Fibroblast of the conjunctiva (primary cell): ENCODE data around the gene HIKESHI.
"Not testable (repeated sequence)": the region's sequence is repeated elsewhere in the genome, so short reads cannot be mapped to it uniquely, and the experiment has no call there.

Source experiments
- DNase-seq: peaks from one replicate; pipeline ENCODE4 v3.0.0-alpha.2; 2010; ENCODE audit warnings: low read depth

HIKESHI gene, protein sequence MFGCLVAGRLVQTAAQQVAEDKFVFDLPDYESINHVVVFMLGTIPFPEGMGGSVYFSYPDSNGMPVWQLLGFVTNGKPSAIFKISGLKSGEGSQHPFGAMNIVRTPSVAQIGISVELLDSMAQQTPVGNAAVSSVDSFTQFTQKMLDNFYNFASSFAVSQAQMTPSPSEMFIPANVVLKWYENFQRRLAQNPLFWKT

DNA sequence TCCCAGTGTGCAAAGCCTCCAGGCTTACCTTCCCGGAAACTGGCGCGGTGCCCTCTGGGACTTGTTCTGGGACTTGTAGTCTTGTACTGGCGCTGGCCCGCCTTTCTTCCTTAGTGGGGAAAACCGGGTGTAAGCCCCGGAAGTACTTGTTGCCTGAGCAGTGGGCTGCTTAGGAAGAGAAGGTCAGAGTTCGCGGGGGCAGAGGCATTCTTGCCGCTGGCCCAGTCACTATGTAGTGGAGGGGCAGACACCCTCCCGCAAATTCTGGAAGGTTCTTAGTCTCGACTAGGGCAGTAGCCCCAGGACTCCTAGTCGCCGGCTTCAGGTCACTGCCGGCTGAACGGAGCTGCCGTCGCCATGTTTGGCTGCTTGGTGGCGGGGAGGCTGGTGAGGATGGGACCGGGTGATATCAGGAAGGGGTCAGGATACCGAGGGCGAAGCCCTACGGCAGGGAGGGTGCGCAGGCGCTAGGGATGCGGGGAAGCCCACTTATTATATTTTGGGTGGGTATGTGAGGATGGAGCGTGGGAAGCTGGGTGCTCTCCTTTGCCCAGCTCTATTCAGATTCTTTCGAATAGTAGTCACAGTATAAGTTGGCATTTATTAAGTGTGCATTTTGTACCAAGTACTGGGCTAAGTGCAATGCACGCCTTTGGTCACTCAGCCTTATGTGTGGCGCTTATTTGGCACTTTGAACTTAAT, at the start of gene HIKESHI:
HIKESHI (plus strand) TSS at position 149 of the 702 bp plus-strand sequence; CDS start at position 358, 209 bp downstream.
- peak; percentile 96 for DNase-seq

DNA sequence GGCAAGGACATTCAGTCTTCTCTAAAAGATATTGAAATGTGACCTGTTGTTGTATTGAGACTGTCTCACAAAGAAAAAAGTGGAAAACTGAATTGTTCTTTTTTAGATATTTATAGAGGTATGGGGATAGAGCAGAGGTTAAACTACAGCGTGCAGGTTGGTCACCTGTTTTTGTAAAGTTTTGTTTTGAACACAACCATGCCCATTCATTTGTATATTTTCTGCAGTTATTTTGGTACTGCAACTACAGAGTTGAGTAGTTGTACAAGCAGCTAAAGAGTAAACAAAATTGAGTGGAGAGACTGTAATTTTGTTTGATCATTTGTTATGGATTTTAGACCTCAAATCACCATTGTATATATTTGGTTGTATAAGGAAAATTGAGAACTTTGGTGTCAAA, 46.1 kb upstream of the HIKESHI start:
- no peak for DNase-seq

DNA sequence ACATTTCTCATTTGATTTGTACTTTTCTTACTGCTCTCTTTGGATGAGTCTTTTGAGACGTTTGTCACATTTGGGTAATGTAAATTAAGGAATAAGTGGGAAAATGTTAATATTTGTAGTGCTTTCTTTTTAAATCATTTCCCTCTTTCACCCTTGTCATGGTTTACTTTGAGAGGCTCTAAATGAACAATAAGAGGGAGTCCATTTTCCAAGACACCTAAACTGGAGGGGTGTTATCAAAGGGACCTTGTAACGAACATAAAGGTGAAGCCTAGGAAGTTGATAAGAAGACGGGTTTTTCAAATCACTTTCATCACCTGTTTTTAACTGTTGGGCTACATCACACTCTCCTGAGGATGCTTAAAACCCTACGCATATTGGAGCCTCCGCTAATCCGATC, 45.4 kb upstream of the HIKESHI start:
- DNase-seq: no peak

DNA sequence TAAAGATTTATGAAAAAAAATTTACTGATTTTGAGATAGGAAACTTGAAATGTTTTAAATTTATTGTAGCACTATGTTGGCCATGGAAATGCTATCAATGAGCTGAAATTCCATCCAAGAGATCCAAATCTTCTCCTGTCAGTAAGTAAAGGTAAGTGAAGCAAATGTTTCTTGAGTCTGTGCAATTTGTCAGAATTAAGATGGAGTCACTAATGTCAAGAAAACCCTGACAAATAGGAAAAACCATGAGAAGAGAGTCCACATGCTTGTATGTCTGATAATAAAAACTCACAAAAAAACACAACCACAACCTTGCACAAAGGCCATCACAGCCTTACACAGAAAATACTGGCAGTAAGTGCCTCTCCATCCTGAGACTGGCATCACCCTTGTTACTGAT, 44.6 kb upstream of the HIKESHI start:
- DNase-seq: no peak

DNA sequence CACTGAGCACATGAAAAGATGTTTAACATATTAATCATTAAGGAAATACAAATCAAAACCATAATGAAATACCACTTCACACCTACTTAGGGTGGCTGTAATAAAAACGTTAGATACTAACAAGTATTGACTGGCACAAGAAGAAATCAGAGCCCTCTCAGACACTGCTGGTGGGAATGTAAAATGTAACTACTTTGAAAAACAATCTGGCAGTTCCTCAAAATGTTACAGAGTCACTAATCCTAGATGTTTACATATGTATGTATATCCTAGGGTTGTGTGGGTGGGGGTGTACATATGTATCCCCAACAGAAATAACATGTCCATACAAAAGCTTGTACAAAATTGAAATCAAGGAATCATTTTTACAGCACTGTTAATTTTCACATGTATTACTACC, 42.3 kb upstream of the HIKESHI start:
- no peak for DNase-seq

DNA sequence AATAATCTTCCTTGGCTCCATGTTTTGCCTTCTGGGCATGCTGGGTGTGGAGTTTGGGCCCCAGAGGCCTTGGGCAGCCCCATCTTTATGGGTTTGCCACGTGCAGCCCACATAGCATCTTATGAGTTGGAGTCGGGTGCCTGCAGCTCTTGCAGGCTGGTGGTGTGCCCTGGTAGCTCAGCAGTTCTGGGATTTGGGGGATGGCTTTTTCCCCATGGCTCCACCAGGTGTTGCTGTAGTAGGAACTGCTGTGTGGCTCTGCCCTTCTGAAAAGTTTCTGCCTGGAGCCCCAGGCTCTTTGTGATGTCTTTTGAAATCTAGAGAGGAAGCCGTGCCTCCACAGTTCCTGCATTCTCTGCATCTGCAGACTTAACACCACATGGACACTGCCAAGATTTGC, 40.7 kb upstream of the HIKESHI start:
- DNase-seq: no peak

DNA sequence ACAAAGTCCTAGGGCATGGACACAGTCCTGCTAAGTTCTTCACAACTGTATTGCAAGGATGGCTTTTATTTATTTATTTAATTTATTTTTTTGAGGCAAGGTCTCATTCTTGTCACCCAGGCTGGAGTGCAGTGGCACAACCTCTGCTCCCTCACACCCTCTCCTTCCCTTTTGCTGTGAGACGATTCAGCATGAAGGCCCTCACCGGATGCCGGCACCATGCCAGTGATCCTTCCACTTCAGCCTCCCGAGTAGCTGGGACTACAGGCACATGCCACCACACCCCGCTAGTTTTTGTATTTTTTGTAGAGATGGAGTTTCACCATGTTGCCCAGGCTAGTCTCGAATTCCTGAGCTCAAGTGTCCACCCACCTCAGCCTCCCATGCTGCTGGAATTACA, 39.7 kb upstream of the HIKESHI start:
- DNase-seq: no peak

DNA sequence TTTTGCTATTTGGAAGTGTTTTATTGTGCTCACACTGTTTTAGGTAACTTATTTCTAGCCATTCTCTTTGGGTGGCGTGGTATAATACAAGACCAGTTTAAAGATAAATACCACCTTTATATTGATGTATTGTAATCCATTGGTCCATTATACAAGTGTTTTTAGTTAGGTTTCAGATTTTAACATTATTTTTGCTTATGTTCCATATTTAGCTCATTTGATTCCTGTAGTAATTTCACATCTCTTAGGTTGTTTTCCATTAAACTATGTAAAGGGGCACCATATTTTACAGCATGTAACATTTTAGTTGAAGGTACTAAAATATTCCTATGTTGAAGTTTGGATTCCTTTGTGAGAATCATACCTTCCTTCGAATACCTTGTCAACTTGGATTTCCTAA, 37.4 kb upstream of the HIKESHI start:
- no peak for DNase-seq

DNA sequence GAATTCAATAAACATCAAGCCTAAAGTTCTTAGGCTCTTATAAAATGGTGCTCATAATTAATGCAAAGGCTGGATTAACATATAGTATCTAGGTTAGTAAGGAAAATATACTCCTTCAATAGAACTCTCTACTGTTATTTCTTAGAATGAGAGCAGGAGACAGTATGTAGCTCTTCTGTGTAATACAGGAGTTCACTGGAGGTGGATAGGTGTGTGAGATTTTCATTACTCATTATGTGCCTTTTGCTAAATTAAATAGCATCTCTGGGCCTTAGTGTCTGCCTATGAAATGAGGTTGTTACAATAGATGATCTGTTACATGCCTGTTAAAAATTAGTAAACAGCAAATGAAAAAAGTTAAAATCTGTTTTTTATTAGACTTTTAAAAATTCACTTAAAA, 36.8 kb upstream of the HIKESHI start:
- no peak for DNase-seq

DNA sequence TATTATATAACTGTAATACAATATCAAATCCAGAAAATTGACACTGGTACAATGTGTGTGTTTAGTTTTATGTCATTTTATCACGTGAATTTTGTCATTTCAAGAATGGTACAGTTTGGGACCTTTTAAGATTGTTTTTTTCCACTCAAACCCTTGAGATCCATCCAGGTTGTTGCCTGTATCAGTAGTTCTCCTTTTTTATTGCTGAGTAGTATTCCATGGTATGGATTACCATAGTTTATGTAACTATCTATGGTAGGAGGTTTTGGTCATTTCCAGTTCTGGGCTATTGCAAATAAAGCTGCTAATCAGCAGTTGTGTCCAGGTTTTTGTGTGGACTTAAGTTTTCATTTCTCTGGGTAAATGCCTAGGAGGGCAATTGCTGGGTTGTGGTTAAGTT, 32.4 kb upstream of the HIKESHI start:
- no peak for DNase-seq

DNA sequence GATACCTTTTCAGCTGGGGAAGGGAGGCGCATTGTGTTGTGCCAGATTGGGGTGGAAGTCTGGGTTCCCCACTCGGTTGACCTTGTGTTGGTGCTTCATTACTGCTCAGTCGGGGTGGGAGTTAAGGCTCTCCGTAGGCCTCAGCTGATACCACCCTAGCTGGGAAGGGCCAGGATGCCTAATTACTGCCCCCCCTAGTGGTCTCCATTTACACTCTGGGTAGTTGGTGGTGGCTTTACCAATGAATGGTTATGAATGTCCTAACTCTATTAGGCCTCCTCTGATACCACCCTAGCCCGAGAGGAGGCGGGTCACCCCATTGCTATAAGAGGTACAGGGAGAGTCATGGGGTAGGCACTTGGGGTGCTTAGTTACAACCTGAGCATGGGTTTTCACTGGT, 27.5 kb upstream of the HIKESHI start:
- no peak for DNase-seq

DNA sequence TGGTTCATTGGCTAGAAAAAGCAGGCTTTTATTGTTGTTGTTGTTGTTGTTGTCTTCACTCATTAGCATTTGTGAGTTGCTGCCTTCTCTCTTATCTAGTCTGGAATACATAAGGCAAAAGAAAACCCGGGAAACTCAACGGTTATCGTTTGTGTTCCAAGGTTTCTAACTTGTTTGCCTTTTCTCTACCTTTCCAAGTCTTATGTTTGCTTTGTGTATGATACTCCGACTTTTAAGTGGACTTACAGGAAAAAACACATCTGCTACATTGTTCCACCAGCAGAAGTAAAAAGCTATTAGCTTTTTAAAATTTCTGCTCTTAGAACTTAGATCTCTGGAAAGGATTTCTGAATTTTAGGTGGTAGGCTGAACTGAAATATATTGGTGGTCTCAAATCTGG, 27.0 kb upstream of the HIKESHI start:
- DNase-seq: no peak

DNA sequence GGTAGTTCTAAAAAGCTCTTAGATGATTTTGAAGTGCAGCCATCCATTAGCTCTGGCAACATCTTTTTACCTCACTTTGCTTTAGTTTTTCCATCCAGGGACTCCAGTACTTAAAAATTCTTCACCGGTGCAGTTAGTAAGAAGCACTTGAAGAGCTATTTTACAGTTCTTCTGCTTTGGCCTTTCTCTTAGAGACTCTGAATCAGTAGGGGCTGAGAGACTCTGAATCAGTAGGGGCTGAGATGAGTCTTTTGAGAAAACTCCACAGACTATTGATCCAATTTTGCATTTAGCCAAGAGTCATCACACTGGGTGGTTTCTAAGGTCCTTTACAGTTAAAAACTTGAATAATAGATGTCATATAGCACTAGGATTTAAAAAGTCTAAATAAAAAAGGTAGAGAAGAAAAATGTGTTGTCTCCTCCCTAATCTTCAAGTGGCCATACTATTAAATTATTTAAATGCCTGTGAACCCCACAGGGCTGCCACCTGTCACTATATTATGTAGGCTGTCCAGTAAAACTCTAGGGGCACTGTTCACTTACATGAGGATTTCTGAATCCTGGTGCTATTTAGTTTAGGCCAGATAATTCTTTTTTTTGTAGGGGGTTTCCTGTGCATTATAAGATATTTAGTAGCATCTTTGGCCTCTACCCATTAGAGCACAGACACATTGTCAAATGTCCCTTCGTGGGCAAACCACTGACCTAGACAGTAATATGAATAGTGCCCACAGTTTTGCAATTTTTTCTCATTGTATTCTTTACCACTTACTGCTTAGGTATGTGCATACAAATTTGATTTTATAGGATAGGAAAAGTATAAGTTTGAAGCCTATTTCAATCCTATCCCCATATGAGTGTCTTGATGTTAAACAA, 26.3 kb upstream of the HIKESHI start:
- no peak for DNase-seq

DNA sequence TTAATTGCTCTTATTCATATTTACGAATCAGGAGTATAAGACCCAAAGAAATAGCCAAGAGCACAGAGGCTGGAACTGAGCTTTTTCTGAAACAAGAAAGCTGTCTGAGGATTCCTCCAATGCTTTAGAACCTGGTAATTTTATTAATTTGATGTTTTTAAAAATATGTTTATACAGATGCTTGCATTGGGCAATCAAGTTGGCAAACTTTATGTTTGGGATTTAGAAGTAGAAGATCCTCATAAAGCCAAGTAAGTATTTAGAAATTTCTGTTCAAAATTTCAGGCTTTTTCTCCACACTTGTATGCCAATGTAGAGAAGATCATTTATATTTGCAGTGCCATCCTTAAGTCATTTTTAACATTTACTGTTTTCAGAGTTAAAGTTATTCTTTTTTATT, 24.3 kb upstream of the HIKESHI start:
- no peak for DNase-seq

DNA sequence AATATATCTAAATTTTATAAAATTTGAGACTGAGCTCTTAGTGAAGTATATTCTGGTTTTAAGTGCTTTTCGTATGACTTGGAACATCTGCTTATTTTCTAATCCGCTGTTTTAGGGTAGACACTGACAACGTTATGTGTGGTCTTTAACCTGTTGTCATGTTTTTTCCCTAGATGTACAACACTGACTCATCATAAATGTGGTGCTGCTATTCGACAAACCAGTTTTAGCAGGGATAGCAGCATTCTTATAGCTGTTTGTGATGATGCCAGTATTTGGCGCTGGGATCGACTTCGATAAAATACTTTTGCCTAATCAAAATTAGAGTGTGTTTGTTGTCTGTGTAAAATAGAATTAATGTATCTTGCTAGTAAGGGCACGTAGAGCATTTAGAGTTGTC, 23.8 kb upstream of the HIKESHI start:
- no peak for DNase-seq

DNA sequence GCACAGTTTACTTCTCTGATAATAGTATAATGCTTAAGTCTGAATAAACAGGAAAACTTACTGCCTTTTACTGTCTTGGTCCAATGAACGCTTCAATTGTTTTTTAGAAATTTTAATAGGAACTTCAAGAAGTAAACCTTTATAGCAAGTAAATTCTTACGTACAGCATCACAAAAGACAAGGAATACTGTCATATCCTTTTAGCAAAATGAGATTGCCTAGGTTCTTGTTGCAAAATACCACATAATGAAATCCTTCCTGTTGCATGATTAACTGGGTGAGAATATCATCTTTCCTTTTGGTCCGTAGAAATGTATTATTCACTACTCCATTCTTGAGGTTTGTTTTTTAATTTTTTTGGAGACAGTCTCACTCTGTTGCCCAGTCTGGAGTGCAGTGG, 22.3 kb upstream of the HIKESHI start:
- DNase-seq: no peak

DNA sequence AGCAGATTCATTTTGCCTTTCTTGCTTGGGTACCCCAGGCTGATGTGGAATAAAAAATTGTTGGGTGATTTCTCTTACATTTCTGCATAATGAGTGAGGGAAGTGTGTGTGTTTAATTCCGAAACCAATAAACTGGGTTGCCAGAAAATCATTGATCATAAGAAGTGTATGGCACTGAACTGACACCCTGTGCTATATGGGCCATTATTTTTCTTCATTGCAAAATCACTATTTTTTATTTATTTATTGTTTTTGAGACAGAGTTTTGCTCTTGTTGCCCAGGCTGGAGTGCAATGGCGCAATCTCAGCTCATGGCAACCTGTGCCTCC, 14.6 kb upstream of the HIKESHI start:
- no peak for DNase-seq

DNA sequence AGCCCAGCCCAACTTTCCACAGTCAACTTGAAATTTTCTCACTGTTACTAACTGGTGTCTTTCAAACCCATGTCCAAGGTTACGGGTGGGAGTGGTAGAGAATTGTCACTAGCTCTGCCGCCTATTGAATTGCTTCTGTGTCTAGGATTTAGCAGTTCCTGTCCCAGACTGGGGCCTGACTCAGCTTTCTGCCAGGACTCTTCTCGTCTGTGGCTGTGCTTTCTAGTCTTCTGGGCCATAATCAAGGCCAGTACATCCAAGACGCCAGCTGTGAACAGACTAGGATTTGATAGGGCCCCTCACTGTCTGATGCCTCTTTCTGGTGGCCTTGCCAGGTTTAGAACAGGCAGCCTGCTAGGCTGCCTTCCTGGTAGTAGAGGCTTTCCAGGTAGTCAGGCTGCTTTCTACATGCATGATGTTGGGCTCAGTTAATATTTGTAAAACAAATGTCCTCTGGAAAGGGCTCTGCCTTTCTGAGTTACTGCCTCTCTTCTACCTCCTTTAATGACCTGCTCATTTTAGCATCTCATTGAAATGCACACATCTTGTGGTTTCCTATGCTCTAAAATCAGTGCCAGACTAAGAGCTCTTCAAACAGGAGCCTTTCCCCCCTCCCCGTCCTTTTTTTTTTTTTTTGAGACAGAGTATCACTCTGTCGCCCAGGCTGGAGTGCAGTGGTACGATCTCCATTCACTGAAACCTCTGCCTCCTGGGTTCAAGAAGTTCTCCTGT, 13.1 kb upstream of the HIKESHI start:
- no peak for DNase-seq

DNA sequence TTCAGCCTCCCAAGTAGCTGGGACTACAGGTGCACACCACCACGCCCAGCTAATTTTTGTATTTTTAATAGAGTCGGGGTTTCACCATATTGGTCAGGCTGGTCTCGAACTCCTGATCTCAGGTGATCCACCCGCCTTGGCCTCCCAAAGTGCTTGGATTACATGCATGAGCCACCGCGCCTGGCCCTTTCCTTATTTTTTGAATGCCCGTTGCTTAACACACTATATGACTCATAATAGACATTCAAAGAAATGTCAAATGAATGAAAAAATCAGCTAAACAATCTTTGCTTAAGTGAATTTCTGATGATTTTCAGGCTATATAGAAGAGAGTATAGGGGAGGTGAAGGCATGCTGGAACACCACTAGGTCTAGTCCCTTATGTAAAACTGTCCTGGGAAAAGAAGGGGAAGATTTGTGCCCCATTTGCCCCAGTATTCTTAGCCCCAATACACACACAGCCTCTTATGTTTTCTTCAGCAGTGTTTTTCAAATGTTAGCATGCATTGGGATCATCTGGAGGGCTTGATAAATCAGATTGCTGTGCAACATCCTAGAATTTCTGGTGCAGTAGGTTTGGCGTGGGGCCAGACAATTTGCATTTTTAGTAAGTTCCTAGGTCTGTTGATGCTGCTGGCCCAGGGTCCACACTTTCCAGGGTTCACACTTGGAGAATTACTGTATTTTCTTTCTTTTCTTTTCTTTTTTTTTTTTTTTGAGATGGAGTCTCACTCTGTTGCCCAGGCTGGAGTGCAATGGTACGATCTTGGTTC, 12.3 kb upstream of the HIKESHI start:
- DNase-seq: not testable (repeated sequence)

DNA sequence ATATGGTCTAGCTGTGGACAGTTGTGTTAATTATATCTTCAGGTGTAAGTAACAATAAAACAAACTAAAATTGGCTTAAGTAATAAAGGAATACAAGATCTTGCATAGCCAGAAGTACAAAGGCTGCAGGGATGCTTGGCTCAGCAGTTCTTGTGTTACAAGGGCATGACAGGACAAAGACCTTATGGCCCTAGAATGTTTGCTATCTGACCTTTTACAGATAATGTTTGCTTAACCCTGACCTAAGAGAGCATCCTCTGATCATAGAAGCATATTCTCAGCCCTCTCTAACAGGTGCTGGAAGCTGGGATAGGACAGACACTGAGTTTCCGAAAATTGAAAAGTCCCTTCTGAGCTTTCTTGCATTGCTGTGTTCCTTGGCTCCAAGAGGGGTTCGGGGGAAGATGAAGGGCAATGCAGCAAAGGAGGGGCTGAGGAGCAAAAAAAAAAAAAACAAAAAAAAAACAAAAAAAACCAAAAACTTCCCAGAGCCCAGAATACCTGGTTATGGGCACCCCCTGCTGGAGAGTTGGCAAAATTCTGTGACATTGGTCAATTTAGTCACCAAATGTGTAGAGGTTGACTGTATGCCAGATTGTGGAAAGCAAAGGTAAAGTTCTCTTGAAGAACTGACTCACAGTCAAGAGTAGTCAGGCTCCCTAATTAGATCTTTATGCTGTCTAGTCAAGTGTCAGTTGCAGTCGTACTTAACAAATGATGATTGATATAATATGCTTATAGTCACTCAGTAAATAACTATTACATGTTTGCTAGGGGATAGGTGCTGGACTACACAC, 10.4 kb upstream of the HIKESHI start:
- peak; percentile 24 for DNase-seq
